Lung (tissue), 12 donors: ENCODE results near the gene TMEM17. TPM values are rescaled to one million over a fixed set of nuclear protein-coding genes. Genes with fewer than 3 reads are reported as not detected.
"Not testable (repeated sequence)": the region's sequence is repeated elsewhere in the genome, so short reads cannot be mapped to it uniquely, and the experiment has no call there.

Source experiments
- ATAC-seq: fragments of 200-7000 bp; cut with Tn5 transposase; one replicate; pipeline ENCODE4 v1.9.1; 2020; ENCODE audit warnings: moderate number of reproducible peaks; ENCODE audit not compliant: insufficient read depth, low FRiP score
- DNase-seq, 3 donors: peaks; one replicate each; pipeline ENCODE4 v3.0.0-alpha.2; 2013 to 2017
- H3K27ac ChIP-seq, 2 donors: one replicate each; pipeline ENCODE4 v1.5.1; 2013; ENCODE audit warnings: mild to moderate bottlenecking in 2 of 2, moderate library complexity in 2 of 2, control low read depth in 1 of 2, inconsistent platforms in 1 of 2, low read depth in 1 of 2, low read length in 1 of 2
- H3K27me3 ChIP-seq, 3 donors: one replicate each; pipeline ENCODE4 v1.5.1; 2013; ENCODE audit warnings: low read length in 2 of 3; ENCODE audit not compliant: control insufficient read depth in 3 of 3, insufficient read depth in 3 of 3
- H3K36me3 ChIP-seq, 4 donors: one replicate each; pipeline ENCODE4 v1.5.1; 2013; ENCODE audit warnings: low read length in 4 of 4, mild to moderate bottlenecking in 1 of 4, moderate library complexity in 1 of 4; ENCODE audit not compliant: control insufficient read depth in 4 of 4, insufficient read depth in 4 of 4
- H3K4me1 ChIP-seq, 5 donors: one replicate each; pipeline ENCODE4 v1.5.1; 2013; ENCODE audit warnings: low read length in 5 of 5, mild to moderate bottlenecking in 2 of 5, moderate library complexity in 1 of 5; ENCODE audit not compliant: control insufficient read depth in 5 of 5, insufficient read depth in 5 of 5
- H3K4me3 ChIP-seq: one replicate; pipeline ENCODE4 v1.5.1; 2013; ENCODE audit warnings: mild to moderate bottlenecking, control low read depth, moderate library complexity
- H3K9ac ChIP-seq, 2 donors: one replicate each; pipeline ENCODE4 v1.5.1; 2013; ENCODE audit warnings: low read length in 2 of 2, control low read depth in 1 of 2; ENCODE audit not compliant: insufficient read depth in 1 of 2
- H3K9me3 ChIP-seq, 4 donors: one replicate each; pipeline ENCODE4 v1.5.1; 2013; ENCODE audit warnings: low read length in 3 of 4, mild to moderate bottlenecking in 1 of 4, moderate library complexity in 1 of 4; ENCODE audit not compliant: control insufficient read depth in 4 of 4, insufficient read depth in 3 of 4
- CTCF ChIP-seq: IDR thresholded peaks from 2 replicates; pipeline ENCODE4 v1.5.1; 2012; ENCODE audit warnings: mild to moderate bottlenecking; ENCODE audit errors: control extremely low read depth, extremely low read depth
- WGBS, 2 donors: extraction: QIAGEN DNeasy Blood & Tissue Kit; methylation state at CpG; one replicate each; pipeline ENCODE4 v1.1.7; 2013; 5-methylcytosine and 5-hydroxymethylcytosine counted together
- polyA plus RNA-seq, 2 donors: library from polyadenylated mRNA; stranded (reverse); fragments of 200-250 nt; gene quantifications; one replicate each; pipeline ENCODE4 v1.2.1, GENCODE V29; 2013
- total RNA-seq, 2 donors: library from RNA; depleted of rRNA in 1 of 2; stranded (reverse); fragments of >200 nt in 1 of 2; gene quantifications; one replicate each; pipeline ENCODE4 v1.2.1, GENCODE V29; 2014 to 2021
- donor health status: control.
- donor health status: control.
- donor health status: Bipolar disorder and iron deficiency.
- donor health status: healthy.
- donor health status: DM: yes; HTN: yes; CAD: no.

TMEM17 gene
- total and polyA plus RNA-seq, 4 donors: 1.6 to 3.9 (median 2.7) TPM

GRCh38 chr2:62524293-62524941 is 18.4 kb upstream of the TMEM17 start:
- H3K9me3 ChIP-seq: peaks cover 0 to 4% (median 0%) of the 10 kb centered on the region in 4 donors
- no peaks in the 10 kb centered on the region for H3K36me3 ChIP-seq
- TF ChIP-seq CTCF: no peak
- DNase-seq: no peak
- 78 to 85% methylated on average over 5 of the region's 5 CpGs for WGBS, 2 donors
- no peaks in the 10 kb centered on the region for H3K27me3 ChIP-seq
- H3K4me3 ChIP-seq: no peak overlapping the region
- H3K9ac ChIP-seq: no peak overlapping the region
- no peak for ATAC-seq
- H3K27ac ChIP-seq: no peak overlapping the region
- H3K4me1 ChIP-seq: peaks cover 0 to 28% (median 0%) of the 10 kb centered on the region in 5 donors

- not testable (repeated sequence) for DNase-seq, H3K36me3 ChIP-seq, H3K27ac ChIP-seq, H3K27me3 ChIP-seq, H3K9ac ChIP-seq, ATAC-seq, H3K4me3 ChIP-seq, H3K9me3 ChIP-seq, H3K4me1 ChIP-seq
- WGBS, 2 donors: 88 to 91% methylated on average over 14 of the region's 14 CpGs
Observed at GRCh38 chr2:62521061-62521460, 15.1 kb upstream of the TMEM17 start.

GRCh38 chr2:62512384-62512783 is 6.4 kb upstream of the TMEM17 start:
- TF ChIP-seq CTCF: no peak
- Histone ChIP-seq H3K4me1 (no peaks in the 10 kb centered on the region), H3K27me3 (no peaks in the 10 kb centered on the region), H3K27ac (no peak overlapping the region), H3K9me3 (peaks cover 0 to 3% (median 0%) of the 10 kb centered on the region in 4 donors), H3K9ac (no peak overlapping the region), H3K36me3 (no peaks in the 10 kb centered on the region), H3K4me3 (no peak overlapping the region)
- ATAC-seq: no peak
- WGBS, 2 donors: 53 to 84% methylated on average over 4 of the region's 4 CpGs
- no peak for DNase-seq

- 86% methylated on average over 6 of the region's 6 CpGs for WGBS, 2 donors
- no peaks in the 10 kb centered on the region for H3K4me1 ChIP-seq
- no peaks in the 10 kb centered on the region for H3K36me3 ChIP-seq
- H3K27ac ChIP-seq: no peak overlapping the region
- ATAC-seq: no peak
- H3K4me3 ChIP-seq: no peak overlapping the region
- peaks cover 0 to 3% (median 0%) of the 10 kb centered on the region in 4 donors for H3K9me3 ChIP-seq
- no peak overlapping the region for H3K9ac ChIP-seq
- no peak for DNase-seq
- TF ChIP-seq CTCF: no peak
- H3K27me3 ChIP-seq: no peaks in the 10 kb centered on the region
Observed at GRCh38 chr2:62511636-62512035, 5.6 kb upstream of the TMEM17 start.
